Measurements from ENCODE around the gene CLIP4.

DNA sequence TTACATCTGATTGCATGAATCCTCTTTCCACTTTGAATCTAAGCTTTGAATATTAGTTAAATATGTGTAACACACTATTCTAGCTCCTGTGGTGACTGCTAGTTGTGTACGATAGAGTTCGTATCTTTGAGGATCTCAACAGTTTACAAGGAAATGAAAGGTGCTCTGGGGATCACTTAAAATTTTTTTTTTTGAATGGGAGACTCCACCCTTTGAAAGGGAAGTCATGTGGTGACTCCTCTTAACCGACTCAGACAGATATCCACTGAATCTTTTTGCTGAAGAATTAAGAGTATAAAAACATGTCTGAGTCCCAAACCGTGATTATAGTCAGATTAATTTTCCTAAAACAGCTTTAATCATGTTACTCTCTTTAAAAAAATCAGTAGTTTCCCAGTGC, 4.0 kb downstream of the CLIP4 start:
- TF ChIP-seq, protein P1, sequence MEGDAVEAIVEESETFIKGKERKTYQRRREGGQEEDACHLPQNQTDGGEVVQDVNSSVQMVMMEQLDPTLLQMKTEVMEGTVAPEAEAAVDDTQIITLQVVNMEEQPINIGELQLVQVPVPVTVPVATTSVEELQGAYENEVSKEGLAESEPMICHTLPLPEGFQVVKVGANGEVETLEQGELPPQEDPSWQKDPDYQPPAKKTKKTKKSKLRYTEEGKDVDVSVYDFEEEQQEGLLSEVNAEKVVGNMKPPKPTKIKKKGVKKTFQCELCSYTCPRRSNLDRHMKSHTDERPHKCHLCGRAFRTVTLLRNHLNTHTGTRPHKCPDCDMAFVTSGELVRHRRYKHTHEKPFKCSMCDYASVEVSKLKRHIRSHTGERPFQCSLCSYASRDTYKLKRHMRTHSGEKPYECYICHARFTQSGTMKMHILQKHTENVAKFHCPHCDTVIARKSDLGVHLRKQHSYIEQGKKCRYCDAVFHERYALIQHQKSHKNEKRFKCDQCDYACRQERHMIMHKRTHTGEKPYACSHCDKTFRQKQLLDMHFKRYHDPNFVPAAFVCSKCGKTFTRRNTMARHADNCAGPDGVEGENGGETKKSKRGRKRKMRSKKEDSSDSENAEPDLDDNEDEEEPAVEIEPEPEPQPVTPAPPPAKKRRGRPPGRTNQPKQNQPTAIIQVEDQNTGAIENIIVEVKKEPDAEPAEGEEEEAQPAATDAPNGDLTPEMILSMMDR (conservative IDR thresholded peaks at IDR 0.05; ENCODE audit: low read depth, low read length), result no peak
- TF ChIP-seq EZH2 (IDR thresholded peaks at IDR 0.05; ENCODE audit: low read length, unreplicated experiment), result no peak
- no peak for TF ChIP-seq EZH2phosphoT487 (IDR thresholded peaks at IDR 0.05; ENCODE audit: borderline replicate concordance, low read length)
